K562 (cell line): ENCODE data around the gene ACSL6. TPM values are rescaled to one million over a fixed set of nuclear protein-coding genes. Genes with fewer than 3 reads are reported as not detected.

Experiments
- ATAC-seq: fragments of 200-7000 bp; cut with Tn5 transposase; 3 replicates; pipeline ENCODE4 v1.9.1; 2020; ENCODE audit warnings: moderate library complexity
- BruUV-seq: library from RNA; stranded (reverse); fragments of 400-500 nt; replicated peaks from 2 replicates; lab custom pipeline; 2021; lab: Mats Ljungman, UMichigan
- CTCF ChIA-PET: fragments of 300-600 bp; formaldehyde crosslinking; extraction: SDS; loops from one replicate; lab custom pipeline; 2021; ENCODE audit warnings: low intra/inter-chr PET ratio; lab: Yijun Ruan, JAX
- POLR2A ChIA-PET: fragments of 300-600, 350-650 bp; sonication (Branson Sonifier 250); formaldehyde crosslinking; extraction: SDS; loops from one replicate; lab custom pipeline; 2021; ENCODE audit warnings: antibody characterized with exemption, inconsistent platforms; lab: Yijun Ruan, JAX
- DNase-seq, 4 experiments: peaks; one replicate each; pipeline versions ENCODE4 v3.0.0 to v3.0.0-alpha.2; 2011 to 2018; ENCODE audit warnings: low spot score in 3 of 4, mixed read lengths in 3 of 4; ENCODE audit errors: extremely low read depth in 1 of 4
- FAIRE-seq: peaks from 2 replicates; lab custom pipeline; 2011; peaks lifted over from hg19 to GRCh38; lab: Jason Lieb, UNC
- H2AFZ ChIP-seq: 2 replicates; pipeline ENCODE4 v1.6.0; 2011; ENCODE audit warnings: low read depth, low read length, control low read depth, inconsistent platforms
- H3K27ac ChIP-seq: fragments of 200-600 bp; 3 replicates; pipeline ENCODE4 v1.8.0; 2011; ENCODE audit warnings: low read depth, mild to moderate bottlenecking, control low read depth, inconsistent platforms, low read length, moderate library complexity, mixed read lengths; ENCODE audit errors: extremely low read depth
- H3K27me3 ChIP-seq, 2 experiments: fragments of 300-600 bp in 1 of 2; 2 replicates in 1 of 2; 3 replicates in 1 of 2; pipeline versions ENCODE4 v1.6.0 to v1.8.0; 2011; ENCODE audit warnings: inconsistent platforms in 2 of 2, low read length in 2 of 2, mild to moderate bottlenecking in 1 of 2, mixed read lengths in 1 of 2, moderate library complexity in 1 of 2; ENCODE audit not compliant: control insufficient read depth in 2 of 2, insufficient read depth in 2 of 2
- H3K36me3 ChIP-seq: fragments of 300-600 bp; 3 replicates; pipeline ENCODE4 v1.8.0; 2011; ENCODE audit warnings: mild to moderate bottlenecking, low read length, inconsistent platforms; ENCODE audit not compliant: control insufficient read depth, insufficient read depth
- H3K4me1 ChIP-seq, 2 experiments: fragments of 200-600 bp in 1 of 2; replicated peaks in 1 of 2; 2 replicates in 1 of 2; 3 replicates in 1 of 2; pipeline versions ENCODE4 v1.5.1 to v1.8.0; 2011; ENCODE audit warnings: inconsistent platforms in 2 of 2, low read length in 2 of 2, mild to moderate bottlenecking in 1 of 2, mixed read lengths in 1 of 2, moderate library complexity in 1 of 2; ENCODE audit not compliant: control insufficient read depth in 2 of 2, insufficient read depth in 2 of 2
- H3K4me2 ChIP-seq: 2 replicates; pipeline ENCODE4 v1.6.1; 2011; ENCODE audit warnings: low read length, control low read depth, inconsistent platforms, mixed read lengths; ENCODE audit not compliant: insufficient read depth
- H3K4me3 ChIP-seq: fragments of 200-600 bp; sonication (generic), shearing (Covaris generic); 2 replicates; pipeline ENCODE4 v1.5.1; 2016; ENCODE audit warnings: control low read depth, inconsistent platforms
- H3K79me2 ChIP-seq: fragments of 200-600 bp; 3 replicates; pipeline ENCODE4 v1.8.0; 2011; ENCODE audit warnings: low read length, inconsistent platforms; ENCODE audit not compliant: control insufficient read depth, insufficient read depth
- H3K9ac ChIP-seq, 2 experiments: 2 replicates each; pipeline versions ENCODE4 v1.6.0 to v1.6.1; 2011; ENCODE audit warnings: low read depth in 2 of 2, low read length in 2 of 2, control low read depth in 1 of 2, inconsistent platforms in 1 of 2, mild to moderate bottlenecking in 1 of 2, mixed read lengths in 1 of 2; ENCODE audit not compliant: insufficient read depth in 1 of 2
- H3K9me1 ChIP-seq: one replicate; pipeline ENCODE4 v1.6.0; 2011; ENCODE audit warnings: inconsistent platforms, mild to moderate bottlenecking, low read length, moderate library complexity; ENCODE audit not compliant: control insufficient read depth, insufficient read depth
- H3K9me3 ChIP-seq: replicated peaks from 2 replicates; pipeline ENCODE4 v1.5.1; 2011; ENCODE audit warnings: low read depth, low read length, inconsistent platforms; ENCODE audit not compliant: control insufficient read depth, insufficient read depth
- H4K20me1 ChIP-seq: replicated peaks from 2 replicates; pipeline ENCODE4 v1.6.1; 2011; ENCODE audit warnings: low read length, inconsistent platforms, mixed read lengths; ENCODE audit not compliant: control insufficient read depth, insufficient read depth
- L3MBTL2 ChIP-seq: fragments of 450-650 bp; IDR thresholded peaks from 2 replicates; pipeline ENCODE4 v1.6.1; 2016; ENCODE audit warnings: mild to moderate bottlenecking, moderate library complexity
- NFIC ChIP-seq: fragments of 450-650 bp; IDR thresholded peaks from 2 replicates; pipeline ENCODE4 v1.6.1; 2017; ENCODE audit warnings: mild to moderate bottlenecking, inconsistent platforms
- SP1 ChIP-seq: sonication (generic); formaldehyde crosslinking; IDR thresholded peaks from 2 replicates; pipeline ENCODE4 v1.8.1; 2022; ENCODE audit warnings: mild to moderate bottlenecking, missing genetic modification reagents
- SREBF2 ChIP-seq: sonication (generic); formaldehyde crosslinking; IDR thresholded peaks from 2 replicates; pipeline ENCODE4 v1.4.0; 2020; ENCODE audit warnings: mild to moderate bottlenecking, missing genetic modification reagents
- ZNF324 ChIP-seq: fragments of 250-450 bp; sonication (Bioruptor Pico); IDR thresholded peaks from 2 replicates; pipeline ENCODE4 v1.4.0; 2020; ENCODE audit warnings: mild to moderate bottlenecking
- WGBS: fragments of 100-300 bp; shearing (Covaris generic); methylation state at CpG from one replicate; pipeline ENCODE4 v1.1.6; 2016; ENCODE audit warnings: low coverage, mixed read lengths; ENCODE audit not compliant: insufficient coverage; ENCODE audit errors: missing lambda C conversion rate; 5-methylcytosine and 5-hydroxymethylcytosine counted together
- in situ Hi-C: fragments of 300-500 bp; cut with MboI; formaldehyde crosslinking; loops from 4 replicates; pipeline ENCODE4 v1.15.0; 2018; ENCODE audit warnings: inconsistent platforms, mixed read lengths
- intact Hi-C: fragments of 100-400 bp; cut with micrococcal nuclease; formaldehyde crosslinking; loops from 2 replicates; pipeline ENCODE4 v1.14.2; 2022
- polyA plus RNA-seq, 8 experiments: library from polyadenylated mRNA; depleted of rRNA in 4 of 8; stranded (reverse) in 5 of 8; unstranded in 3 of 8; fragments of >200 nt; fragmentation: Nextera tagmentation in 2 of 8; fragmentation: Illumina TruSeq in 1 of 8; extraction: Ambion mirVana in 2 of 8; extraction: Trizol in 1 of 8; gene quantifications; 2 replicates each; pipeline versions ENCODE4 v1.2.1 to v1.2.3, GENCODE V29; 2011 to 2014; ENCODE audit warnings: inconsistent platforms in 1 of 8, missing spikeins in 1 of 8
- total RNA-seq, 7 experiments: library from RNA; depleted of rRNA in 6 of 7; stranded (reverse); fragments of >200 nt in 6 of 7; fragmentation: Illumina TruSeq in 2 of 7; extraction: Trizol in 2 of 7; gene quantifications; 2 replicates each; pipeline versions ENCODE4 v1.2.1 to v1.2.3, GENCODE V29; 2011 to 2021; ENCODE audit warnings: low replicate concordance in 1 of 7
- TF ChIP-seq, protein P1 (sequence below): fragments of 450-650 bp; IDR thresholded peaks from 2 replicates; pipeline ENCODE4 v1.6.1; 2014; ENCODE audit warnings: low read depth, mild to moderate bottlenecking, moderate library complexity, borderline replicate concordance
- TF ChIP-seq, protein P2 (sequence below): fragments of 250-450 bp; sonication (Bioruptor Pico); IDR thresholded peaks from 2 replicates; pipeline ENCODE4 v1.9.0; 2021; ENCODE audit warnings: mild to moderate bottlenecking, inconsistent platforms
- TF ChIP-seq, protein P3 (sequence below): sonication (generic); formaldehyde crosslinking; IDR thresholded peaks from 2 replicates; pipeline ENCODE4 v1.8.1; 2023; ENCODE audit warnings: mild to moderate bottlenecking, missing genetic modification reagents

The ACSL6 gene
- total and polyA plus RNA-seq, 9 of the 15 experiments (the other 6 are each of a cell fraction or from before 2014, with no cell fraction given), result 0.50 to 1.5 (median 0.69) TPM

DNA sequence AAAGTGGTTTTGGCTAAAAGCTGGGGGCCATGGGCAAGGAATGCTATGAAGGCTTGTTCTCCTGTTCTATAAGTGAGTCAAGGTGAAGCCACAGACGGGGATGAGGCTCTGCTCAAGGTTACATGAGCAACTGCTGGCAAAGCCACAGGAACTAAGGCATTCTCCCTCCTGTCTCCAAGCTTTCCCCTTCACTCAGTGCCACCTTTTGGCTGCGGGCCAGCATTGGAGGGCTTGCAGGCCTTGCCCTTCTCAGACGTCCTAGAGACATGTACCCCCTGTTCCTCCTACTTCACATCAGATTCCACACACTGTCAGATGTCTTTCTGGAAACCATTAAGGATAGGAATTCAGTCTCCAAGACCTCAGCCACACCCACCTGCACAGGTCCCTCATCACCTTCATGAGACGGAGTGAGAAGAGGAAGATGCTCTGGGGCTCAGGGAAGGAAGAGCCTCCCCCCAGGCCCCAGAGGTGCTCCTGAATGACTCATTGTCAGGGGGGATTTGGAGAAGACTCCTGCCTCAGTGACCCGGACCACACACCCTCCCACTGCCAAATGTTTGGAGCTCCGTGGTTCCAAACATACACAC lies 45.5 kb downstream of the ACSL6 start:
- ChIA-PET POLR2A (interaction anchor here (0.6 kb wide), 1 partner anchor 35 kb away, joined by 3 read pairs; no protein-coding TSS in a partner anchor), CTCF (no interaction called here)
- 7% methylated on average over 6 of the region's 6 CpGs for WGBS
- in situ Hi-C loops, result no loop called here
- no peak overlapping the region for H3K4me2 ChIP-seq
- H3K4me3 ChIP-seq, result no peak overlapping the region
- no peaks in the 10 kb centered on the region; a peak in 1 of 5 replicates for H3K27me3 ChIP-seq
- no peaks in the 10 kb centered on the region for H4K20me1 ChIP-seq
- no TSS peak for BruUV-seq
- H3K9me3 ChIP-seq, result no peaks in the 10 kb centered on the region
- no peaks in the 10 kb centered on the region for H3K79me2 ChIP-seq
- ATAC-seq (no peak), FAIRE-seq (no peak), DNase-seq (no peak)
- TF ChIP-seq L3MBTL2, result no peak
- no peak for TF ChIP-seq SP1 (CRISPR knock-in tag)
- TF ChIP-seq ZNF324 (CRISPR knock-in tag), result no peak
- TF ChIP-seq, protein P1, sequence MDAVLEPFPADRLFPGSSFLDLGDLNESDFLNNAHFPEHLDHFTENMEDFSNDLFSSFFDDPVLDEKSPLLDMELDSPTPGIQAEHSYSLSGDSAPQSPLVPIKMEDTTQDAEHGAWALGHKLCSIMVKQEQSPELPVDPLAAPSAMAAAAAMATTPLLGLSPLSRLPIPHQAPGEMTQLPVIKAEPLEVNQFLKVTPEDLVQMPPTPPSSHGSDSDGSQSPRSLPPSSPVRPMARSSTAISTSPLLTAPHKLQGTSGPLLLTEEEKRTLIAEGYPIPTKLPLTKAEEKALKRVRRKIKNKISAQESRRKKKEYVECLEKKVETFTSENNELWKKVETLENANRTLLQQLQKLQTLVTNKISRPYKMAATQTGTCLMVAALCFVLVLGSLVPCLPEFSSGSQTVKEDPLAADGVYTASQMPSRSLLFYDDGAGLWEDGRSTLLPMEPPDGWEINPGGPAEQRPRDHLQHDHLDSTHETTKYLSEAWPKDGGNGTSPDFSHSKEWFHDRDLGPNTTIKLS, result no peak
- TF ChIP-seq, protein P2, sequence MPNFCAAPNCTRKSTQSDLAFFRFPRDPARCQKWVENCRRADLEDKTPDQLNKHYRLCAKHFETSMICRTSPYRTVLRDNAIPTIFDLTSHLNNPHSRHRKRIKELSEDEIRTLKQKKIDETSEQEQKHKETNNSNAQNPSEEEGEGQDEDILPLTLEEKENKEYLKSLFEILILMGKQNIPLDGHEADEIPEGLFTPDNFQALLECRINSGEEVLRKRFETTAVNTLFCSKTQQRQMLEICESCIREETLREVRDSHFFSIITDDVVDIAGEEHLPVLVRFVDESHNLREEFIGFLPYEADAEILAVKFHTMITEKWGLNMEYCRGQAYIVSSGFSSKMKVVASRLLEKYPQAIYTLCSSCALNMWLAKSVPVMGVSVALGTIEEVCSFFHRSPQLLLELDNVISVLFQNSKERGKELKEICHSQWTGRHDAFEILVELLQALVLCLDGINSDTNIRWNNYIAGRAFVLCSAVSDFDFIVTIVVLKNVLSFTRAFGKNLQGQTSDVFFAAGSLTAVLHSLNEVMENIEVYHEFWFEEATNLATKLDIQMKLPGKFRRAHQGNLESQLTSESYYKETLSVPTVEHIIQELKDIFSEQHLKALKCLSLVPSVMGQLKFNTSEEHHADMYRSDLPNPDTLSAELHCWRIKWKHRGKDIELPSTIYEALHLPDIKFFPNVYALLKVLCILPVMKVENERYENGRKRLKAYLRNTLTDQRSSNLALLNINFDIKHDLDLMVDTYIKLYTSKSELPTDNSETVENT (CRISPR knock-in tag), result no peak
- peak; percentile 68 for TF ChIP-seq NFIC
- no peak for TF ChIP-seq SREBF2 (CRISPR knock-in tag)
- TF ChIP-seq, protein P3, sequence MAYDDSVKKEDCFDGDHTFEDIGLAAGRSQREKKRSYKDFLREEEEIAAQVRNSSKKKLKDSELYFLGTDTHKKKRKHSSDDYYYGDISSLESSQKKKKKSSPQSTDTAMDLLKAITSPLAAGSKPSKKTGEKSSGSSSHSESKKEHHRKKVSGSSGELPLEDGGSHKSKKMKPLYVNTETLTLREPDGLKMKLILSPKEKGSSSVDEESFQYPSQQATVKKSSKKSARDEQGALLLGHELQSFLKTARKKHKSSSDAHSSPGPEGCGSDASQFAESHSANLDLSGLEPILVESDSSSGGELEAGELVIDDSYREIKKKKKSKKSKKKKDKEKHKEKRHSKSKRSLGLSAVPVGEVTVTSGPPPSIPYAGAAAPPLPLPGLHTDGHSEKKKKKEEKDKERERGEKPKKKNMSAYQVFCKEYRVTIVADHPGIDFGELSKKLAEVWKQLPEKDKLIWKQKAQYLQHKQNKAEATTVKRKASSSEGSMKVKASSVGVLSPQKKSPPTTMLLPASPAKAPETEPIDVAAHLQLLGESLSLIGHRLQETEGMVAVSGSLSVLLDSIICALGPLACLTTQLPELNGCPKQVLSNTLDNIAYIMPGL (CRISPR knock-in tag), result no peak
- no peak overlapping the region for H3K27ac ChIP-seq
- intact Hi-C loops, result no loop called here
- H3K36me3 ChIP-seq, result no peaks in the 10 kb centered on the region
- H2AFZ ChIP-seq, result no peak overlapping the region
- no peaks in the 10 kb centered on the region for H3K9me1 ChIP-seq
- no peaks in the 10 kb centered on the region for H3K4me1 ChIP-seq
- H3K9ac ChIP-seq, result no peak overlapping the region
